ENCODE data around the gene ERN1. TPM values are rescaled to one million over a fixed set of nuclear protein-coding genes. Genes with fewer than 3 reads are reported as not detected.

ERN1 gene
- total RNA-seq, 1 experiment from 2014 or later, result 13.5 TPM

GRCh38 chr17:64083093-64083492 lies 46.9 kb downstream of the ERN1 start:
- CTCF ChIA-PET, result interaction anchor here (0.9 kb wide), 1 partner anchor 19 kb away, joined by 3 read pairs; no protein-coding TSS in a partner anchor
- TF ChIP-seq EZH2phosphoT487 (IDR thresholded peaks at IDR 0.05; ENCODE audit: borderline replicate concordance, low read length) (no peak), EZH2 (IDR thresholded peaks at IDR 0.05; ENCODE audit: low read length, unreplicated experiment) (no peak)
- TF ChIP-seq, protein P1, sequence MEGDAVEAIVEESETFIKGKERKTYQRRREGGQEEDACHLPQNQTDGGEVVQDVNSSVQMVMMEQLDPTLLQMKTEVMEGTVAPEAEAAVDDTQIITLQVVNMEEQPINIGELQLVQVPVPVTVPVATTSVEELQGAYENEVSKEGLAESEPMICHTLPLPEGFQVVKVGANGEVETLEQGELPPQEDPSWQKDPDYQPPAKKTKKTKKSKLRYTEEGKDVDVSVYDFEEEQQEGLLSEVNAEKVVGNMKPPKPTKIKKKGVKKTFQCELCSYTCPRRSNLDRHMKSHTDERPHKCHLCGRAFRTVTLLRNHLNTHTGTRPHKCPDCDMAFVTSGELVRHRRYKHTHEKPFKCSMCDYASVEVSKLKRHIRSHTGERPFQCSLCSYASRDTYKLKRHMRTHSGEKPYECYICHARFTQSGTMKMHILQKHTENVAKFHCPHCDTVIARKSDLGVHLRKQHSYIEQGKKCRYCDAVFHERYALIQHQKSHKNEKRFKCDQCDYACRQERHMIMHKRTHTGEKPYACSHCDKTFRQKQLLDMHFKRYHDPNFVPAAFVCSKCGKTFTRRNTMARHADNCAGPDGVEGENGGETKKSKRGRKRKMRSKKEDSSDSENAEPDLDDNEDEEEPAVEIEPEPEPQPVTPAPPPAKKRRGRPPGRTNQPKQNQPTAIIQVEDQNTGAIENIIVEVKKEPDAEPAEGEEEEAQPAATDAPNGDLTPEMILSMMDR (conservative IDR thresholded peaks at IDR 0.05; ENCODE audit: low read depth, low read length), result no peak

DNA sequence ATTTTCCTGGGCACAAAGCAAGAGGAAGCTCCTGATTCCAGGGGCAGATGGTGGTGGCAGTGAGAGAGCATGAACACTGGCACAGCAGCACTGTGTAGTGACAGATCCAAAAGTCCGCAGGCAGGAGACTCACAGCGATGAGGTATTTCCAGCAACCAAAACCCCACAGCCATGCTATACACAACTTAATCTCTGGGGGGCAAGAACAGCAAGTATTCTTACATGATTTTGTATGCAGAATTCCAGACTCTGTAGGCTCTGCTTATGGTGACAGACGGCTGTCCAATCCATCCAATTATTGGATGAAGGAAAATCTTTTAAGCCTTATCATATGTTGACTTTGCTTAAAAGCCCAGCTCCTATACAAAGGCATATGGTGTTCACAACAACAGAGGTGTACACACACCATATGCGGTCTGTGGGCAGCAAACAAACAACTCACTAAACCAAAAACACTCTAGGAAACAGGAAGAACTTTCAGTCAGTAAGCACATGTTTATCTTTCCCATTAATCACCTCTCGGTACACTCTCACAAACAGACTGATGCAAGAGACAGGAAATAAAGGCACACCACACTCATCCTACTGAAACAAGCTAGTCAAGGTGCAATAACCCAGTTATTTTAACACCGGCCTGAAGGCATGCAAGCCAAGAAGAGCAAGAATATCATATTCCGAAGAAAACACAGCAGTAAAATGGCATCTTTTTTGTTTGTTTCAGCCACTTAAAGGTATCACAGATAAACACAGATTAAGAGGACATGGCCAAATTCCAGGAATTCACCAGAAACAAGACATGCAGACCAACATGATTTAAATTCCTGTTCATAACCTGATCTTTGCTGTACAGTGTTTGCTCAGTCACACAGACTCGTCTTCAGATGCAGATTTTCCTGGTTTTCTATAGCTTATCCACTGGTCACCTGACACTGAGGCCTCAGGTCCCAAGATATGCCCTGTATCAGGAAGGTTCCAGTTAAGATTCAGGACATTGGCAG lies 47.8 kb downstream of the ERN1 start:
- H3K4me1 ChIP-seq (ENCODE audit: insufficient read depth, low read length), result peaks cover 62% of the 10 kb centered on the region
- H2AFZ ChIP-seq (ENCODE audit: low read length), result peak overlapping the region; percentile 13; the same call in 1 of the 2 replicates
- H3K79me2 ChIP-seq (ENCODE audit: low read length), result peaks cover 20% of the 10 kb centered on the region
- POLR2A ChIA-PET (ENCODE audit: unreplicated experiment), result interaction anchor here (0.5 to 2.4 kb wide), 7 partner anchors 15 to 1597 kb away, joined by 3 to 10 read pairs (median 4); partner anchors contain the start of gene ERN1
- peak overlapping the region; percentile 80 for H3K4me2 ChIP-seq (ENCODE audit: low read length)
- H3K36me3 ChIP-seq (ENCODE audit: low read depth, low read length), result peaks cover 6% of the 10 kb centered on the region; the same call in 1 of the 2 replicates
- TF ChIP-seq, protein P1 (conservative IDR thresholded peaks at IDR 0.05; ENCODE audit: low read depth, low read length), result peak; percentile 41
- TF ChIP-seq EZH2phosphoT487 (IDR thresholded peaks at IDR 0.05; ENCODE audit: borderline replicate concordance, low read length), result no peak
- H3K9ac ChIP-seq (ENCODE audit: low read length), result peak overlapping the region; percentile 79
- H3K4me3 ChIP-seq (ENCODE audit: low read length), result peak overlapping the region; percentile 44
- H3K27ac ChIP-seq (ENCODE audit: low read length), result peak overlapping the region; percentile 95
- TSS peak; percentile 99 for BruUV-seq (replicated peaks)
- no peaks in the 10 kb centered on the region for H4K20me1 ChIP-seq (ENCODE audit: low read length)
- peak; percentile 98 for DNase-seq
- H3F3A ChIP-seq (ENCODE audit: low read length, unreplicated experiment), result peaks cover 14% of the 10 kb centered on the region
- H3K27me3 ChIP-seq (ENCODE audit: low read length), result no peaks in the 10 kb centered on the region
- H3K9me3 ChIP-seq (ENCODE audit: low read length), result no peaks in the 10 kb centered on the region
- H3K9me2 ChIP-seq (replicated peaks; ENCODE audit: low read length), result no peaks in the 10 kb centered on the region
- CTCF ChIA-PET, result interaction anchor here (0.6 to 1.6 kb wide), 5 partner anchors 18 to 163 kb away, joined by 3 to 14 read pairs (median 3); no protein-coding TSS in a partner anchor
- intact Hi-C loops (cut with micrococcal nuclease), result loop anchor here (1.0 to 5.0 kb wide), 4 partner anchors 8 to 55 kb away; partner anchors contain the start of gene ERN1
- peak; percentile 82 for ATAC-seq

More at GRCh38 chr17:64083093-64083492, 46.9 kb downstream of the ERN1 start:
- Histone ChIP-seq H3K79me2 (ENCODE audit: low read length) (peaks cover 20% of the 10 kb centered on the region), H4K20me1 (ENCODE audit: low read length) (no peaks in the 10 kb centered on the region), H3K4me3 (ENCODE audit: low read length) (peak overlapping the region; percentile 44; the same call in 1 of the 2 replicates), H3K9ac (ENCODE audit: low read length) (peak overlapping the region; percentile 79), H3K9me2 (replicated peaks; ENCODE audit: low read length) (no peaks in the 10 kb centered on the region), H3K9me3 (ENCODE audit: low read length) (no peaks in the 10 kb centered on the region), H3K4me2 (ENCODE audit: low read length) (peak overlapping the region; percentile 80), H3K27ac (ENCODE audit: low read length) (peak overlapping the region; percentile 95), H3K27me3 (ENCODE audit: low read length) (no peaks in the 10 kb centered on the region), H3K4me1 (ENCODE audit: insufficient read depth, low read length) (peaks cover 72% of the 10 kb centered on the region), H2AFZ (ENCODE audit: low read length) (no peak overlapping the region), H3F3A (ENCODE audit: low read length, unreplicated experiment) (peaks cover 14% of the 10 kb centered on the region), H3K36me3 (ENCODE audit: low read depth, low read length) (peaks cover under 1% of the 10 kb centered on the region; the same call in 1 of the 2 replicates)
- ATAC-seq (no peak), DNase-seq (no peak)
- intact Hi-C loops (cut with micrococcal nuclease), result loop anchor here (2.0 to 5.0 kb wide), 2 partner anchors 14 to 56 kb away; no protein-coding TSS in a partner anchor
- POLR2A ChIA-PET (ENCODE audit: unreplicated experiment), result interaction anchor here (2.4 kb wide), 1 partner anchor 47 kb away, joined by 10 read pairs; the partner anchor contains the start of gene ERN1
- no TSS peak for BruUV-seq (replicated peaks)

All from PC-3 (cell line).